ENCODE measurements around the gene SPATA13.

The SPATA13 gene

DNA sequence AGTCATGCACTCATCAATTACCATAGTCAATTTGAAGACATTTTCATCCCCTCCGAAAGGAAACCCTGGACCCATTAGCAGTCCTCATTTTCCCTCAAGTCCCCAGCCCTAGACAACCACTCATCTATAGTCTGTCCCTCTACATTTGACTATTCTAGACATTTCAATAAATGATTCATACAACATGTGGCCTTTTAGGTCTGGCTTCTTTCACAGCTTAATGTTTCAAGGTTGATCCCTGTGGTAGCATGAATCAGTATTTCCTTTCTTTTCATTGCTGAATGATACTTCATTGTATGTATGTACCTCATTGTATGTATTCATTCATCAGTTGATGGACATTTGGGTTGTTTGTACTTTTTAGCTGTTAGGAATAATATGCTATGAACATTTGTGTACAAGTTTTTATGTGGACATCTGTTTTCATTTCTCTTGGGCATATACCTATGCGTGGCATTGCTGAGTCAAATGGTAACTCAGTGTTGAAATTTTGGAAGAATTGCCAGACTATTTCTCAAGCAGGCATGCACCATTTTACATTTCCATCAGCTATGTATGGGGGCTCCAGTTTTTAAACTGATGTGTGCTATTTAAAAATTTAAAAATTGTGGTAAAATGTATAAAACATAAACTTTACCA lies 18.4 kb downstream of the SPATA13 start:
- TF ChIP-seq, protein P1, sequence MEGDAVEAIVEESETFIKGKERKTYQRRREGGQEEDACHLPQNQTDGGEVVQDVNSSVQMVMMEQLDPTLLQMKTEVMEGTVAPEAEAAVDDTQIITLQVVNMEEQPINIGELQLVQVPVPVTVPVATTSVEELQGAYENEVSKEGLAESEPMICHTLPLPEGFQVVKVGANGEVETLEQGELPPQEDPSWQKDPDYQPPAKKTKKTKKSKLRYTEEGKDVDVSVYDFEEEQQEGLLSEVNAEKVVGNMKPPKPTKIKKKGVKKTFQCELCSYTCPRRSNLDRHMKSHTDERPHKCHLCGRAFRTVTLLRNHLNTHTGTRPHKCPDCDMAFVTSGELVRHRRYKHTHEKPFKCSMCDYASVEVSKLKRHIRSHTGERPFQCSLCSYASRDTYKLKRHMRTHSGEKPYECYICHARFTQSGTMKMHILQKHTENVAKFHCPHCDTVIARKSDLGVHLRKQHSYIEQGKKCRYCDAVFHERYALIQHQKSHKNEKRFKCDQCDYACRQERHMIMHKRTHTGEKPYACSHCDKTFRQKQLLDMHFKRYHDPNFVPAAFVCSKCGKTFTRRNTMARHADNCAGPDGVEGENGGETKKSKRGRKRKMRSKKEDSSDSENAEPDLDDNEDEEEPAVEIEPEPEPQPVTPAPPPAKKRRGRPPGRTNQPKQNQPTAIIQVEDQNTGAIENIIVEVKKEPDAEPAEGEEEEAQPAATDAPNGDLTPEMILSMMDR (IDR thresholded peaks at IDR 0.05; ENCODE audit: insufficient read depth, low read length, missing control alignments): no peak
- no peak overlapping the region for H3K4me3 ChIP-seq (ENCODE audit: low read depth, low read length)
- CTCF ChIA-PET: interaction anchor here (0.9 to 1.7 kb wide), 4 partner anchors 9 to 40 kb away, joined by 3 to 4 read pairs (median 4); partner anchors contain the start of gene SPATA13
- no peak for DNase-seq (ENCODE audit: low read depth, low spot score)
- POLR2A ChIA-PET: no interaction called here

- CTCF ChIA-PET: interaction anchor here (0.9 to 1.2 kb wide), 2 partner anchors 18 to 126 kb away, joined by 4 read pairs; partner anchors contain the start of gene SPATA13
- TF ChIP-seq, protein P1 (IDR thresholded peaks at IDR 0.05; ENCODE audit: insufficient read depth, low read length, missing control alignments): no peak
- POLR2A ChIA-PET: no interaction called here
- H3K4me3 ChIP-seq (ENCODE audit: low read depth, low read length): no peak overlapping the region
- no peak for DNase-seq (ENCODE audit: low read depth, low spot score)
These were observed 18.9 kb downstream of the SPATA13 start for GRCh38 chr13:24179486-24179850.

DNA sequence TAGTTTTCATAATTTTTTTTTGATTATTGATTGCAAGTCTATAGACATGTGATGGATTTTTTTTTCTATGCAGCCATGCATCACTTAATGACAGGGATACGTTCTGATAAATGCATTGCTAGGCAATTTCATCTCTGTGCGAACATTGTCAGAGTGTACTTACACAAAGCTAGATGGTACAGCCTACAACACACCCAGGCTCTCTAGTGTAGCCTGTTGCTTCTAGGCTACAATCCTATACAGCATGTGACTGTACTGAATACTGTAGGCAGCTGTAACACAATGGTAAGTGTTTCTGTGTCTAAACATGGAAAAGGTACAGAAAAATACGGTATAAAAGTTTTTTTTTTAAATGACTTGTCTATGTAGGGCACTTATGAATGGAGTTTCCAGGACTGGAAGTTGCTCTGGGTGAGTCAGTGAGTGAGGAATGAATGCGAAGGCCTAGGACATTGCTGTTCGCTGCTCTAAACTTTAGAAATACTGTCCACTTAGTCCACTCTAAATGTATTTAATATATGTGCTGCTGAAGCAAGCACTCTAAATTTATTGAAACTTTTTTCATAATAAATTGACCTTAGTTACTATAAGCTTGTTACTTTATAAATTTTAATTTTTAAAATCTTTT lies 20.3 kb downstream of the SPATA13 start:
- H3K4me3 ChIP-seq (ENCODE audit: low read depth, low read length): no peak overlapping the region
- ChIA-PET POLR2A (no interaction called here), CTCF (interaction anchor here (0.6 to 1.6 kb wide), 4 partner anchors 14 to 160 kb away, joined by 3 to 4 read pairs (median 3); no protein-coding TSS in a partner anchor)
- TF ChIP-seq, protein P1 (IDR thresholded peaks at IDR 0.05; ENCODE audit: insufficient read depth, low read length, missing control alignments): no peak
- DNase-seq (ENCODE audit: low read depth, low spot score): no peak

DNA sequence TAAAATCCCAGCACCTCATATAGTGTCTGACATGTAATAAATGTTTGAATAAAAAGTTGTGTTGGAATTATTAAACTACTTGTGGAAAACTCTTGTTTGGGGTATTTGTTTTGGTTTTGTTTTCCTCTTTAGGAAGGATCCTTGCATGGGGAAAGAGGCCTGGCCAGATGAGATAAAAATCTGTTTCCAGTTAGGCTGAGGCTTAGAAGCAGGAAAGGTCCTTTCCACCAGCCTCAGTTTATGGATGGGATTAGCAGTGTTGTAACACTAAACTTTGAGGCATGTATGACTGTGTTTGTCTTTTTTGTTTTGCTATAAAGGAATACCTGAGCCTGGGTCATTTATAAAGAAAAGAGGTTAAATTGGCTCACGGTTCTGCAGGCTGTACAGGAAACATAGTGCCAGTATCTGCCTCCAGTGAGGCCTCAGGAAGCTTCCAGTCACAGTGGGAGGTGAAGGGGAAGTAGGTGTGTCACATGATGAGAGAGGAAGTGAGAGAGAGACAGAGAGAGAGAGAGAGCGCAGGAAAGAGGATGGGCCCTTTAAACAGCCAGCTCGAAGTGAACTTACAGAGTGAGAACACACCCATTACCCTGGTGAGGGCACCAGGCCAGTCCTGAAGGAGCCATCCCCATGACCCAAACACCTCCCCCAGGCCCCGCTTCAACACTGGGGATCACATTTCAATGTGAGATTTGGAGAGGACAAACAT lies 21.6 kb downstream of the SPATA13 start:
- DNase-seq (ENCODE audit: low read depth, low spot score): no peak
- ChIA-PET POLR2A (no interaction called here), CTCF (interaction anchor here (1.0 to 1.3 kb wide), 2 partner anchors 37 to 47 kb away, joined by 3 to 5 read pairs; no protein-coding TSS in a partner anchor)
- no peak overlapping the region for H3K4me3 ChIP-seq (ENCODE audit: low read depth, low read length)
- TF ChIP-seq, protein P1 (IDR thresholded peaks at IDR 0.05; ENCODE audit: insufficient read depth, low read length, missing control alignments): no peak

DNA sequence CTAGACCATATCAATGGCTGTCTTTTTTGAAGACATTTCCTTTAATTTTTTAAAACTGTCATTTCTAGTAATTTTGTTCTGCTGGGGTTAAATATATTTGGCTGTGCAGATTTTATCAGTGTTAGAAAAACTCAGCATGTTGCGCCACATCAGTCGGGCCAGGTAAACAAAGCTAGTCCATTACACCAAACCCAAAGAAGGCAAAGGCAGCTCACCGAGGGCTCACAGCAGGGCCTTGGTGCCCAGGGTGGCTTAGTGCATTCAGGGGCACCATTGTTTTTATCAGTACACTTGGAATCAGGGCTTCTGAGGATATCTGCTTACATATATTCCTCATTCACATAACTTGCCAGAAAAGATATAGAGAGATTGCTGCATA lies 22.2 kb downstream of the SPATA13 start:
- TF ChIP-seq, protein P1 (IDR thresholded peaks at IDR 0.05; ENCODE audit: insufficient read depth, low read length, missing control alignments): no peak
- CTCF ChIA-PET: interaction anchor here (1.3 kb wide), 1 partner anchor 37 kb away, joined by 5 read pairs; no protein-coding TSS in a partner anchor
- no peak overlapping the region for H3K4me3 ChIP-seq (ENCODE audit: low read depth, low read length)
- POLR2A ChIA-PET: no interaction called here
- DNase-seq (ENCODE audit: low read depth, low spot score): no peak

DNA sequence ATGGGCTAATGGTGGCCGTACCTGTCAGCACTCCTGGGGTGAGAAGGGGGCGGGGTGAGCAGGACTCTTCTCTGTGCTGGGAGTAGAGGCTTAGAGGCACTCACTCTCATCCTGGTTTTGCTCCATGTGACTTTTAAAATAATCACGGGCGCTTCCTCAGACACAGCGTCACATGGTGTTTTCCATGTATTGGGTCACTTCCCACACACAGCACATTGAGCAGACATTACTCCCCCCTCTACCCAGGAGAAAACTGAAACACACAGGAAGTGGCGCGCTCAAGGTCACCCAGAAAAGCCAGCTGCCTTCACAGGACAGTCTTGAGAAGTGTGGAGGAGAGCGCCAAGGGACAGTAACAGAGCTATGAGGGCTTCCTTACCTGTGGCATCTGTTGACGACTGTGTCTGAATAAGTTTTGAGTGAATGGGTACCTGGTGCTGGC lies 23.2 kb downstream of the SPATA13 start:
- ChIA-PET POLR2A (no interaction called here), CTCF (interaction anchor here (1.3 kb wide), 1 partner anchor 9 kb away, joined by 3 read pairs; no protein-coding TSS in a partner anchor)
- H3K4me3 ChIP-seq (ENCODE audit: low read depth, low read length): no peak overlapping the region
- no peak for DNase-seq (ENCODE audit: low read depth, low spot score)
- TF ChIP-seq, protein P1 (IDR thresholded peaks at IDR 0.05; ENCODE audit: insufficient read depth, low read length, missing control alignments): no peak

Measured in AG04449 (cell line).